Fibroblast of pulmonary artery (primary cell): ENCODE measurements around the gene TRABD.
"Not testable (repeated sequence)": the region's sequence is repeated elsewhere in the genome, so short reads cannot be mapped to it uniquely, and the experiment has no call there.

ENCODE experiments used
- DNase-seq: peaks from one replicate; pipeline ENCODE4 v3.0.0-alpha.2; 2010; ENCODE audit warnings: low read depth
- H3K4me3 ChIP-seq: replicated peaks from 2 replicates; pipeline ENCODE4 v1.5.1; 2011; ENCODE audit warnings: low read depth, mild to moderate bottlenecking, control low read depth, low read length, moderate library complexity
- TF ChIP-seq, protein P1 (sequence below): IDR thresholded peaks from 2 replicates; pipeline ENCODE4 v1.5.1; 2011; ENCODE audit warnings: mild to moderate bottlenecking, control low read depth, low read length, inconsistent platforms; ENCODE audit errors: missing control alignments

Gene TRABD

DNA sequence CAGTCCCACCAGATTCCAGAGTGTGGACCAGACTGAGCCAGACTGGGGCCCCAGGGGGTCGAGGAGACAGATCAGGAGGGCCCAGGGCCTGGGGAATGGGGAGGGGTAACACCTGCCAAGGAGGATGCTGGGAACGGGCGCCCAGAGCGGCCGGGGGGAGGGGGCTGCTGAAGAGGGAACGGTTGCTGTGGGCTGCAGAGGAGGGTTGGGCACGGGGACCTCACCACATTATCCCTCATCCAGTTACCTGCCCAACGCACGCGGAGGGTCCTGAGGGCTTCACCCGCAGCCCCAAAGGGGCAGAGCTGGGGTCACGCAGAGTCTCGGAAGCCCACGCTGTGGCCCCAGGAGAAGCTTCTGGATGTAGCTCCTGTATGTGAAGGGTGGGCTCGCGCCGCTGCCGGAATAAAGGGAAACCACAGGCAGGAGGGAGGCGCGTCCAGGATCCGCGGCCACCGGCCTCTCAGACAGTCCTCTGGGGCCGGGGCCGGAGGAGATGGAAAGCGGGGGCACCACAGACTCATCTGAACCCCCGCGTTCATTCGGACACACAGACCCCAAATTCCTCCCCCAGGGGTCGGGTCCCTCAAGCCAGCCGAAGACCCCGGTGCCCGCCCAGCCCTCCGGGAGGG lies 14.2 kb downstream of the TRABD start:
- TF ChIP-seq, protein P1, sequence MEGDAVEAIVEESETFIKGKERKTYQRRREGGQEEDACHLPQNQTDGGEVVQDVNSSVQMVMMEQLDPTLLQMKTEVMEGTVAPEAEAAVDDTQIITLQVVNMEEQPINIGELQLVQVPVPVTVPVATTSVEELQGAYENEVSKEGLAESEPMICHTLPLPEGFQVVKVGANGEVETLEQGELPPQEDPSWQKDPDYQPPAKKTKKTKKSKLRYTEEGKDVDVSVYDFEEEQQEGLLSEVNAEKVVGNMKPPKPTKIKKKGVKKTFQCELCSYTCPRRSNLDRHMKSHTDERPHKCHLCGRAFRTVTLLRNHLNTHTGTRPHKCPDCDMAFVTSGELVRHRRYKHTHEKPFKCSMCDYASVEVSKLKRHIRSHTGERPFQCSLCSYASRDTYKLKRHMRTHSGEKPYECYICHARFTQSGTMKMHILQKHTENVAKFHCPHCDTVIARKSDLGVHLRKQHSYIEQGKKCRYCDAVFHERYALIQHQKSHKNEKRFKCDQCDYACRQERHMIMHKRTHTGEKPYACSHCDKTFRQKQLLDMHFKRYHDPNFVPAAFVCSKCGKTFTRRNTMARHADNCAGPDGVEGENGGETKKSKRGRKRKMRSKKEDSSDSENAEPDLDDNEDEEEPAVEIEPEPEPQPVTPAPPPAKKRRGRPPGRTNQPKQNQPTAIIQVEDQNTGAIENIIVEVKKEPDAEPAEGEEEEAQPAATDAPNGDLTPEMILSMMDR: no peak
- peak overlapping the region; percentile 68 for H3K4me3 ChIP-seq
- DNase-seq: no peak

DNA sequence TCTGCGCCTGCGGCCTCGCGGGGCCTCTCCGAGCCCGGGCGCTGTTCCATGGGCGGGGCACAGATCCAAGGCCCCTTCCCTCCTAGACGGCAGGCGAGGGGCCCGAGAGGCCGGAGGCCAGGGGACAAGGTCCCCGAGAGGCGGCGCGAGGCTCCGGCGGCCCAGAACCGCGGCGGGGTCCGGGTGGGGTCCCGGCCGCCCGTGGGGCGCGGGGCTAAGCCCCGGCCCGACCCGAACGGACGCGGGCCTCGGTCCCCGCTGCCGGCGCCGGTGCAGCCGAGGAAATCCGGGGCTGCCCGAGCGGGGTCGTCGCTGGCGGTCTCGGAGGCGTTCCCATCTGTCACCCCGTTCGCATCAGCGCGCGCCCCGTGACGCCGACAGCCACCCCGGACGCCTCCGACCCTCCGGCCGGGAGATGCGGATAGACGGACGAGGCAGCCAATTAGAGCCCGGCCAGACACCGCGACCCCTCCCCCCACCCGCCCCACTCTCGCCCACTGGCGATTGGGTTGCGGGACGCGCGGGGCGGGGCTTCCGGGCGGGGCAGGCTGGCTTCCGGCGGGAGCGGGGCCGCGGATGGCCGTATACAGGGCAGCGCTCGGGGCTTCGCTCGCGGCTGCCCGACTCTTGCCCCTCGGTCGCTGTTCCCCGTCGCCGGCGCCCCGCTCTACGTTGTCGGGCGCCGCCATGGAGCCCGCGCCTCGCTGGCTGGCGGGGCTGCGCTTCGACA lies 14.9 kb downstream of the TRABD start, which contains the start of gene SELENOO:
Gene SELENOO (plus strand): TSS at position 551 of the 730 bp plus-strand sequence. CDS start 26 bp downstream, at position 577.
- H3K4me3 ChIP-seq: peak within 1 kb of the TSS; percentile 68
- peak; percentile 86 for DNase-seq
- TF ChIP-seq, protein P1: no peak

DNA sequence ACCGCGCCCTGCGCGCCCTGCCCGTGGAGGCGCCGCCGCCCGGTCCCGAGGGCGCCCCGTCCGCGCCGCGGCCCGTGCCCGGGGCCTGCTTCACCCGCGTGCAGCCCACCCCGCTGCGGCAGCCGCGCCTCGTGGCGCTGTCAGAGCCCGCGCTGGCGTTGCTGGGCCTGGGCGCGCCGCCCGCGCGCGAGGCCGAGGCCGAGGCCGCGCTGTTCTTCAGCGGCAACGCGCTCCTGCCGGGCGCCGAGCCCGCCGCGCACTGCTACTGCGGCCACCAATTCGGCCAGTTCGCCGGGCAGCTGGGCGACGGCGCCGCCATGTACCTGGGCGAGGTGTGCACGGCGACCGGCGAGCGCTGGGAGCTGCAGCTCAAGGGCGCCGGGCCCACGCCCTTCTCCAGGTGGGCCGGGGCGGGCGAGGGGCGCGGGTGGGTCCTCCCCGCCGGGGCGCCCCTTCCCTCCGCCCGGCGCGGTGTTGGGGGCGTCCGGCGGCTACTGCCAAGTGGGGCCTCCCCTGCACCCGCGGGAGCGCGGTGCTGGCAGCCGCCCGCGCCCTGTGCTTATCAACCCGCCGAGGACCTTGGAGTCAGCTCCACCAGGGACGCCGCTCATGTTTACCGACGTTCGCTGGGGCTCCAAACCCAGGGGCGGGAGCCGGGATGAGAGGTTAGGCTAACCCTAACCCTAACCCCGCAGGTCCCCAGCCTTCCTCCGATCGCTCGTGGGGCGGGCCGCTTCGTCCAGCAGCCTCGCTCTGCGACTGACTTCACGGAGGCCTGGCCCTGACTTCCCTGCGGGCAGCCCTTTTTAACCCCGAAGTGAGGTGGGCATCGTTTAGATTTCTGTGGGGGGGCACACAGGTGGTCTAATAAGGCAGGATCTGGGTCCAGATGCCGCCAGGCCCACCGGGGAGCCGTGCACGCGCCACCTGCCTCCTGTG lies 15.7 kb downstream of the TRABD start:
- TF ChIP-seq, protein P1: no peak
- DNase-seq: no peak
- H3K4me3 ChIP-seq: peak overlapping the region; percentile 68

DNA sequence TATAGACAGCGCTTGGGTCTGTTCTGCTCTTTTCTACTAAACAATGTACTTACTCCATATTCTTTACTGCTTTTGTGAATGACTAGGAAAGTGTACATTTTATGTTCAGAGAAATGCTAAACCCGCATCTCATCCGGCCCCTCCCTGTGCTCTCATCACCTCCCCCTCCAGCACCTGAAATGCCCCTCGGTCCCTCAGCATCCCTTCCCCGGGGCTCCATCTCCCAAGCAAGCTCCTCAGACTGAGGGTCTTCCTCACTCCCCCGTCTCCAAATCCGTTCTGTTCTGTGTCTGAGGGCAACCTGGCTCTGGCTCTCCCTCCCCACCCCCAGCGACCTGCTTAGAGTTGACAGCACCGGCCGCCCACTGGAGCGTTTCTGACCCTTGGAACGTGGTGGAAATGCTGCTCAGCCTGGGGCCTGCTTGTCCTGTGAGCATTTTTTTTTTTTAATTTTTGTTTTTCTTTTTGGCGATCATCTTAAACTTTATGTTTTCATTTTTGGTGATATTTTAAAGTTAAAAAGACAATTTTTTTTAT lies 16.5 kb downstream of the TRABD start:
- no peak for DNase-seq
- TF ChIP-seq, protein P1: no peak
- peak overlapping the region; percentile 68 for H3K4me3 ChIP-seq

DNA sequence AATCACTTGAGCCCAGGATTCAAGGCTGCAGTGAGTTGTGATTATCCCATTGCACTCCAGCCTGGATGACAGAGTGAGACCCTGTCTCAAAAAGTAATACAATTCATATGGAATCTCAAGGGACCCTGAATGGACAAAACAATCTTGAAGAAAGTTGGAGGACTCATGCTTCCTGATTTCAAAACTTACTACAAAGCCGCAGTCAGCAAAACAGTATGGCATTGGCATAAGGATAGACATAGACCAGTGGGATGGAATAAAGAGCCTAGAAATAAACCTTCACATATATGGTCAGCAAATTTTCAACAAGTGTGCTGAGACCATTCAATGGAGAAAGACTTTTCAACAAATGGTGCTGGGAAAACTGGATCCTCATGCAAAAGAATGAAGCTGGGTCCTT lies 17.6 kb downstream of the TRABD start:
- TF ChIP-seq, protein P1: no peak
- no peak overlapping the region for H3K4me3 ChIP-seq
- DNase-seq: no peak

DNA sequence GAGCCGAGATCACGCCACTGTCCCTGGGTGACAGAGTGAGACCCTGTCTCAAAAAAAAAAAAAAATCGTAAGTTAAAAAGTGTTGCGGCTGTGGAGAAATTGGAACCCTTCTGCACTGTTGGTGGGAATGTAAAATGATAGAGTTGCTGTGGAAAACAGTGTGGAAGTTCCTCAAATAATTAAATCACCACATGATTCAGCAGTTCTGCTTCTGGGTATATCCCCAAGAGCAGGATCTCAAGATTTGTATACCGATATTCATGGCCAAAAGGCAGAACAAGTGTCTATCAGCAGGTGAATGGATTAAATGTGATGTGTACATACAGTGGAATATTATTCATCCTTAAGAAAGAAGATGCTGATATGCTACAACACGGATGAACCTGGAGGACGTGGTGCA lies 18.9 kb downstream of the TRABD start:
- H3K4me3 ChIP-seq: no peak overlapping the region
- TF ChIP-seq, protein P1: no peak
- no peak for DNase-seq

DNA sequence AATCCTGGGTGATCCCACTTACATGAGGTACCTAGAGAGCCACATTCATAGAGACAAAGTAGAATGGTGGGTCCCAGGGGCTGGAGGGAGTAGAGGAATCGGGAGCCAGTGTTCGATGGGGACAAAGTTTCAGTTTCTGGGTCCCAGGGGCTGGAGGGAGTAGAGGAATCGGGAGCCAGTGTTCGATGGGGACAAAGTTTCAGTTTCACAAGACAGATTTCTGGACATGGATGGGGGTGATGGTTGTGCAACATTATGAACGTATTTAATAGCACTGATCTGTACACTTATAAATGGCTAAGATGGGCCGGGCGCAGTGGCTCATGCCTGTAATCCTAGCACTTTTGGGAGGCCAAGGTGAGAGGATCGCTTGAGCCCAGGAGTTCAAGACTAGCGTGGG lies 19.3 kb downstream of the TRABD start:
- not testable (repeated sequence) for H3K4me3 ChIP-seq, DNase-seq
